K562 (cell line): ENCODE results near the gene LENEP.

ENCODE experiments used
- FOXK2 ChIP-seq, 2 experiments: fragments of 450-650 bp; IDR thresholded peaks in 1 of 2; conservative IDR thresholded peaks in 1 of 2; 2 replicates each; pipeline ENCODE4 v1.6.1; 2016; ENCODE audit warnings: low read depth in 2 of 2, mild to moderate bottlenecking in 1 of 2
- JUND ChIP-seq, 2 experiments: IDR thresholded peaks; 2 replicates in 1 of 2; 3 replicates in 1 of 2; pipeline ENCODE4 v1.6.1; 2011; ENCODE audit warnings: borderline replicate concordance in 2 of 2, low read depth in 2 of 2, low read length in 2 of 2, improper control_type of control experiment in 1 of 2, missing biosample characterization in 1 of 2, missing genetic modification characterization in 1 of 2, missing genetic modification reagents in 1 of 2
- KDM5B ChIP-seq: fragments of 200-600 bp; sonication (generic); IDR thresholded peaks from 2 replicates; pipeline ENCODE4 v1.6.1; 2012; ENCODE audit warnings: low read depth, mild to moderate bottlenecking, moderate library complexity, low read length, control low read depth, inconsistent platforms; ENCODE audit not compliant: insufficient replicate concordance
- POLR2AphosphoS5 ChIP-seq: IDR thresholded peaks from 2 replicates; pipeline ENCODE4 v1.6.1; 2011; ENCODE audit warnings: mild to moderate bottlenecking, low read depth, low read length, moderate library complexity; ENCODE audit not compliant: control insufficient read depth, insufficient read depth
- POLR2B ChIP-seq: fragments of 450-650 bp; IDR thresholded peaks from 2 replicates; pipeline ENCODE4 v1.6.1; 2018; ENCODE audit warnings: low read depth; ENCODE audit not compliant: partially characterized antibody
- ZNF717 ChIP-seq: fragments of 250-450 bp; sonication (Bioruptor Pico); IDR thresholded peaks from 2 replicates; pipeline ENCODE4 v1.5.0; 2021
- TF ChIP-seq, protein P1 (sequence below), 3 experiments: IDR thresholded peaks in 2 of 3; conservative IDR thresholded peaks in 1 of 3; 2 replicates each; pipeline ENCODE4 v1.5.1; 2011 to 2012; ENCODE audit warnings: low read length in 3 of 3, mild to moderate bottlenecking in 3 of 3, control low read depth in 2 of 3, improper control_type of control experiment in 1 of 3, inconsistent platforms in 1 of 3, low read depth in 1 of 3, mixed read lengths in 1 of 3, moderate library complexity in 1 of 3; ENCODE audit not compliant: insufficient read depth in 2 of 3
- TF ChIP-seq, protein P2 (sequence below): fragments of 250-450 bp; sonication (Bioruptor Pico); IDR thresholded peaks from 2 replicates; pipeline ENCODE4 v1.9.0; 2021; ENCODE audit warnings: mild to moderate bottlenecking, inconsistent platforms
- TF ChIP-seq, protein P3 (sequence below): fragments of 450-650 bp; IDR thresholded peaks from 2 replicates; pipeline ENCODE4 v1.7.1; 2018; ENCODE audit warnings: mild to moderate bottlenecking, low read depth; ENCODE audit not compliant: partially characterized antibody
- TF ChIP-seq, protein P4 (sequence below), 2 experiments: fragments of 450-650 bp; formaldehyde crosslinking in 1 of 2; IDR thresholded peaks; 2 replicates each; pipeline versions ENCODE4 v1.4.0 to v1.6.1; 2014 to 2020; ENCODE audit warnings: mild to moderate bottlenecking in 2 of 2, borderline replicate concordance in 1 of 2, low read depth in 1 of 2

DNA sequence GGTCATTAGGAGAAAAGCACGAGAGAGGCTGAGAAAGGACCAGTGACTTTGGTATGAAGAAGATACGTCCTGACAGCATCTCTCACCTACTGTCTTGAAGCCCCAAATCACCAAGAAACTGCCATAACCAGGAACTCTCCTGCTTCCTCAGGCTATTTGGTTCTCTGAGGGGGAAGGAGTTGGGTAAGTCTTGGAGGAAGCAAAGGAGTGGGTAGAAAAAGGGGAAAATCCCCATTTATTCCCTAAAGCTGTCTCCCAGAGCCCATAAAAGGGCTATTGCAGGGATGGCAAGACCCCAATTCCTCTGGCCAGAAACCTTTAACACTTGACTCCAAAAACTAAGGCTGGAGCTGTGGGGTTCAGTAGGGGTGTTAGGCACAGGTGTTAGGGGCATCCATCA is 35.4 kb upstream of the LENEP start:
- TF ChIP-seq, protein P1, sequence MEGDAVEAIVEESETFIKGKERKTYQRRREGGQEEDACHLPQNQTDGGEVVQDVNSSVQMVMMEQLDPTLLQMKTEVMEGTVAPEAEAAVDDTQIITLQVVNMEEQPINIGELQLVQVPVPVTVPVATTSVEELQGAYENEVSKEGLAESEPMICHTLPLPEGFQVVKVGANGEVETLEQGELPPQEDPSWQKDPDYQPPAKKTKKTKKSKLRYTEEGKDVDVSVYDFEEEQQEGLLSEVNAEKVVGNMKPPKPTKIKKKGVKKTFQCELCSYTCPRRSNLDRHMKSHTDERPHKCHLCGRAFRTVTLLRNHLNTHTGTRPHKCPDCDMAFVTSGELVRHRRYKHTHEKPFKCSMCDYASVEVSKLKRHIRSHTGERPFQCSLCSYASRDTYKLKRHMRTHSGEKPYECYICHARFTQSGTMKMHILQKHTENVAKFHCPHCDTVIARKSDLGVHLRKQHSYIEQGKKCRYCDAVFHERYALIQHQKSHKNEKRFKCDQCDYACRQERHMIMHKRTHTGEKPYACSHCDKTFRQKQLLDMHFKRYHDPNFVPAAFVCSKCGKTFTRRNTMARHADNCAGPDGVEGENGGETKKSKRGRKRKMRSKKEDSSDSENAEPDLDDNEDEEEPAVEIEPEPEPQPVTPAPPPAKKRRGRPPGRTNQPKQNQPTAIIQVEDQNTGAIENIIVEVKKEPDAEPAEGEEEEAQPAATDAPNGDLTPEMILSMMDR (IDR thresholded peaks at IDR 0.05 in 2 of 3, conservative IDR thresholded peaks at IDR 0.05 in 1 of 3; ENCODE audit: insufficient read depth in 2 of 3, low read depth in 1 of 3, low read length in 3 of 3): no peak
- TF ChIP-seq POLR2B (no peak), POLR2AphosphoS5 (no peak), ZNF717 (CRISPR knock-in tag) (no peak), FOXK2 (conservative IDR thresholded peaks at IDR 0.05 in 1 of 2, IDR thresholded peaks at IDR 0.05 in 1 of 2; ENCODE audit: low read depth in 2 of 2) (no peak), JUND (IDR thresholded peaks at IDR 0.05; ENCODE audit: borderline replicate concordance, low read depth, low read length) (no peak), JUND (tag; IDR thresholded peaks at IDR 0.05; ENCODE audit: borderline replicate concordance, low read depth, low read length) (no peak), KDM5B (no peak)
- TF ChIP-seq, protein P2, sequence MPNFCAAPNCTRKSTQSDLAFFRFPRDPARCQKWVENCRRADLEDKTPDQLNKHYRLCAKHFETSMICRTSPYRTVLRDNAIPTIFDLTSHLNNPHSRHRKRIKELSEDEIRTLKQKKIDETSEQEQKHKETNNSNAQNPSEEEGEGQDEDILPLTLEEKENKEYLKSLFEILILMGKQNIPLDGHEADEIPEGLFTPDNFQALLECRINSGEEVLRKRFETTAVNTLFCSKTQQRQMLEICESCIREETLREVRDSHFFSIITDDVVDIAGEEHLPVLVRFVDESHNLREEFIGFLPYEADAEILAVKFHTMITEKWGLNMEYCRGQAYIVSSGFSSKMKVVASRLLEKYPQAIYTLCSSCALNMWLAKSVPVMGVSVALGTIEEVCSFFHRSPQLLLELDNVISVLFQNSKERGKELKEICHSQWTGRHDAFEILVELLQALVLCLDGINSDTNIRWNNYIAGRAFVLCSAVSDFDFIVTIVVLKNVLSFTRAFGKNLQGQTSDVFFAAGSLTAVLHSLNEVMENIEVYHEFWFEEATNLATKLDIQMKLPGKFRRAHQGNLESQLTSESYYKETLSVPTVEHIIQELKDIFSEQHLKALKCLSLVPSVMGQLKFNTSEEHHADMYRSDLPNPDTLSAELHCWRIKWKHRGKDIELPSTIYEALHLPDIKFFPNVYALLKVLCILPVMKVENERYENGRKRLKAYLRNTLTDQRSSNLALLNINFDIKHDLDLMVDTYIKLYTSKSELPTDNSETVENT (CRISPR knock-in tag): no peak
- TF ChIP-seq, protein P3, sequence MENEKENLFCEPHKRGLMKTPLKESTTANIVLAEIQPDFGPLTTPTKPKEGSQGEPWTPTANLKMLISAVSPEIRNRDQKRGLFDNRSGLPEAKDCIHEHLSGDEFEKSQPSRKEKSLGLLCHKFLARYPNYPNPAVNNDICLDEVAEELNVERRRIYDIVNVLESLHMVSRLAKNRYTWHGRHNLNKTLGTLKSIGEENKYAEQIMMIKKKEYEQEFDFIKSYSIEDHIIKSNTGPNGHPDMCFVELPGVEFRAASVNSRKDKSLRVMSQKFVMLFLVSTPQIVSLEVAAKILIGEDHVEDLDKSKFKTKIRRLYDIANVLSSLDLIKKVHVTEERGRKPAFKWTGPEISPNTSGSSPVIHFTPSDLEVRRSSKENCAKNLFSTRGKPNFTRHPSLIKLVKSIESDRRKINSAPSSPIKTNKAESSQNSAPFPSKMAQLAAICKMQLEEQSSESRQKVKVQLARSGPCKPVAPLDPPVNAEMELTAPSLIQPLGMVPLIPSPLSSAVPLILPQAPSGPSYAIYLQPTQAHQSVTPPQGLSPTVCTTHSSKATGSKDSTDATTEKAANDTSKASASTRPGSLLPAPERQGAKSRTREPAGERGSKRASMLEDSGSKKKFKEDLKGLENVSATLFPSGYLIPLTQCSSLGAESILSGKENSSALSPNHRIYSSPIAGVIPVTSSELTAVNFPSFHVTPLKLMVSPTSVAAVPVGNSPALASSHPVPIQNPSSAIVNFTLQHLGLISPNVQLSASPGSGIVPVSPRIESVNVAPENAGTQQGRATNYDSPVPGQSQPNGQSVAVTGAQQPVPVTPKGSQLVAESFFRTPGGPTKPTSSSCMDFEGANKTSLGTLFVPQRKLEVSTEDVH: no peak
- TF ChIP-seq, protein P4, sequence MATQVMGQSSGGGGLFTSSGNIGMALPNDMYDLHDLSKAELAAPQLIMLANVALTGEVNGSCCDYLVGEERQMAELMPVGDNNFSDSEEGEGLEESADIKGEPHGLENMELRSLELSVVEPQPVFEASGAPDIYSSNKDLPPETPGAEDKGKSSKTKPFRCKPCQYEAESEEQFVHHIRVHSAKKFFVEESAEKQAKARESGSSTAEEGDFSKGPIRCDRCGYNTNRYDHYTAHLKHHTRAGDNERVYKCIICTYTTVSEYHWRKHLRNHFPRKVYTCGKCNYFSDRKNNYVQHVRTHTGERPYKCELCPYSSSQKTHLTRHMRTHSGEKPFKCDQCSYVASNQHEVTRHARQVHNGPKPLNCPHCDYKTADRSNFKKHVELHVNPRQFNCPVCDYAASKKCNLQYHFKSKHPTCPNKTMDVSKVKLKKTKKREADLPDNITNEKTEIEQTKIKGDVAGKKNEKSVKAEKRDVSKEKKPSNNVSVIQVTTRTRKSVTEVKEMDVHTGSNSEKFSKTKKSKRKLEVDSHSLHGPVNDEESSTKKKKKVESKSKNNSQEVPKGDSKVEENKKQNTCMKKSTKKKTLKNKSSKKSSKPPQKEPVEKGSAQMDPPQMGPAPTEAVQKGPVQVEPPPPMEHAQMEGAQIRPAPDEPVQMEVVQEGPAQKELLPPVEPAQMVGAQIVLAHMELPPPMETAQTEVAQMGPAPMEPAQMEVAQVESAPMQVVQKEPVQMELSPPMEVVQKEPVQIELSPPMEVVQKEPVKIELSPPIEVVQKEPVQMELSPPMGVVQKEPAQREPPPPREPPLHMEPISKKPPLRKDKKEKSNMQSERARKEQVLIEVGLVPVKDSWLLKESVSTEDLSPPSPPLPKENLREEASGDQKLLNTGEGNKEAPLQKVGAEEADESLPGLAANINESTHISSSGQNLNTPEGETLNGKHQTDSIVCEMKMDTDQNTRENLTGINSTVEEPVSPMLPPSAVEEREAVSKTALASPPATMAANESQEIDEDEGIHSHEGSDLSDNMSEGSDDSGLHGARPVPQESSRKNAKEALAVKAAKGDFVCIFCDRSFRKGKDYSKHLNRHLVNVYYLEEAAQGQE (IDR thresholded peaks at IDR 0.05; ENCODE audit: borderline replicate concordance): no peak
- TF ChIP-seq, protein P4 (CRISPR knock-in tag; IDR thresholded peaks at IDR 0.05; ENCODE audit: low read depth): no peak
